ENCODE data around the gene GRID2. TPM values are rescaled to one million over a fixed set of nuclear protein-coding genes. Genes with fewer than 3 reads are reported as not detected.
"Not testable (repeated sequence)": the region's sequence is repeated elsewhere in the genome, so short reads cannot be mapped to it uniquely, and the experiment has no call there.

Gene GRID2
- total RNA-seq, 1 experiment from 2014 or later: not detected

- DNase-seq (ENCODE audit: low read depth): not testable (repeated sequence)
Observed at GRCh38 chr4:93300780-93301555, 997.2 kb downstream of the GRID2 start.

GRCh38 chr4:93302310-93302709 lies 998.5 kb downstream of the GRID2 start:
- DNase-seq (ENCODE audit: low read depth): no peak

GRCh38 chr4:93303440-93303839 lies 999.7 kb downstream of the GRID2 start:
- peak; percentile 5 for DNase-seq (ENCODE audit: low read depth)

- no peak for DNase-seq (ENCODE audit: low read depth)
Observed at GRCh38 chr4:93312299-93312698, 1008.5 kb downstream of the GRID2 start.

GRCh38 chr4:93313197-93313596 lies 1009.4 kb downstream of the GRID2 start:
- peak; percentile 56 for DNase-seq (ENCODE audit: low read depth)

- DNase-seq (ENCODE audit: low read depth): no peak
Observed at GRCh38 chr4:93317057-93317456, 1013.3 kb downstream of the GRID2 start.

- DNase-seq (ENCODE audit: low read depth): peak; percentile 39
Observed at GRCh38 chr4:93317561-93317960, 1013.8 kb downstream of the GRID2 start.

- no peak for DNase-seq (ENCODE audit: low read depth)
Observed at GRCh38 chr4:93319041-93319440, 1015.3 kb downstream of the GRID2 start.

- no peak for DNase-seq (ENCODE audit: low read depth)
Observed at GRCh38 chr4:93320356-93320755, 1016.6 kb downstream of the GRID2 start.

- no peak for DNase-seq (ENCODE audit: low read depth)
Observed at GRCh38 chr4:93327346-93327745, 1023.6 kb downstream of the GRID2 start.

- DNase-seq (ENCODE audit: low read depth): no peak
Observed at GRCh38 chr4:93334003-93334402, 1030.2 kb downstream of the GRID2 start.

- DNase-seq (ENCODE audit: low read depth): no peak
Observed at GRCh38 chr4:93337196-93337595, 1033.4 kb downstream of the GRID2 start.

GRCh38 chr4:93342738-93343137 lies 1039.0 kb downstream of the GRID2 start:
- DNase-seq (ENCODE audit: low read depth): no peak

- DNase-seq (ENCODE audit: low read depth): no peak
Observed at GRCh38 chr4:93346840-93347239, 1043.1 kb downstream of the GRID2 start.

- no peak for DNase-seq (ENCODE audit: low read depth)
Observed at GRCh38 chr4:93348896-93349295, 1045.1 kb downstream of the GRID2 start.

- DNase-seq (ENCODE audit: low read depth): no peak
Observed at GRCh38 chr4:93351846-93352245, 1048.1 kb downstream of the GRID2 start.

- DNase-seq (ENCODE audit: low read depth): no peak
Observed at GRCh38 chr4:93355411-93355810, 1051.6 kb downstream of the GRID2 start.

- no peak for DNase-seq (ENCODE audit: low read depth)
Observed at GRCh38 chr4:93359586-93359985, 1055.8 kb downstream of the GRID2 start.

- not testable (repeated sequence) for DNase-seq (ENCODE audit: low read depth)
Observed at GRCh38 chr4:93366169-93366755, 1062.5 kb downstream of the GRID2 start.

- DNase-seq (ENCODE audit: low read depth): no peak
Observed at GRCh38 chr4:93368968-93369367, 1065.2 kb downstream of the GRID2 start.

- no peak for DNase-seq (ENCODE audit: low read depth)
Observed at GRCh38 chr4:93370256-93370655, 1066.5 kb downstream of the GRID2 start.

- DNase-seq (ENCODE audit: low read depth): no peak
Observed at GRCh38 chr4:93373893-93374860, 1070.4 kb downstream of the GRID2 start.

Data from HT1080 (cell line).